PFSK-1 (cell line): ENCODE measurements around the gene NET1.

ENCODE experiments used
- FOXP2 ChIP-seq: optimal IDR thresholded peaks from 2 replicates; pipeline ENCODE3; 2011; ENCODE audit warnings: borderline replicate concordance, control low read depth, inconsistent platforms; ENCODE audit not compliant: insufficient read depth; ENCODE audit errors: extremely low read length, extremely low read depth
- POLR2AphosphoS5 ChIP-seq: IDR thresholded peaks from 2 replicates; pipeline ENCODE4 v1.6.1; 2012; ENCODE audit warnings: low read depth, mild to moderate bottlenecking, control low read depth, low read length, moderate library complexity
- REST ChIP-seq, 2 experiments: IDR thresholded peaks; 2 replicates each; pipeline versions ENCODE4 v1.6.1 to v1.8.0; 2011 to 2012; ENCODE audit warnings: low read depth in 2 of 2, low read length in 2 of 2, control low read depth in 1 of 2, inconsistent platforms in 1 of 2, mild to moderate bottlenecking in 1 of 2, moderate library complexity in 1 of 2; ENCODE audit not compliant: insufficient read depth in 1 of 2
- SIN3A ChIP-seq: IDR thresholded peaks from 2 replicates; pipeline ENCODE4 v1.6.1; 2012; ENCODE audit warnings: mild to moderate bottlenecking, low read length, moderate library complexity, borderline replicate concordance; ENCODE audit not compliant: insufficient read depth
- TAF1 ChIP-seq: IDR thresholded peaks from 2 replicates; pipeline ENCODE4 v1.6.1; 2012; ENCODE audit warnings: low read length, control low read depth, borderline replicate concordance; ENCODE audit not compliant: insufficient read depth

The NET1 gene

GRCh38 chr10:5477948-5478693, 65.8 kb downstream of the NET1 start:
- TF ChIP-seq REST (IDR thresholded peaks at IDR 0.05; ENCODE audit: insufficient read depth in 1 of 2, low read depth in 2 of 2, low read length in 2 of 2) (no peak), FOXP2 (no peak), SIN3A (no peak), TAF1 (no peak), POLR2AphosphoS5 (no peak)

GRCh38 chr10:5478694-5479305, 66.4 kb downstream of the NET1 start:
- TF ChIP-seq FOXP2 (no peak), REST (IDR thresholded peaks at IDR 0.05; ENCODE audit: insufficient read depth in 1 of 2, low read depth in 2 of 2, low read length in 2 of 2) (no peak), TAF1 (no peak), SIN3A (no peak), POLR2AphosphoS5 (no peak)

- TF ChIP-seq FOXP2 (no peak), TAF1 (no peak), POLR2AphosphoS5 (no peak), SIN3A (no peak), REST (IDR thresholded peaks at IDR 0.05; ENCODE audit: insufficient read depth in 1 of 2, low read depth in 2 of 2, low read length in 2 of 2) (no peak)
Observed at GRCh38 chr10:5479481-5480161, 67.3 kb downstream of the NET1 start.

GRCh38 chr10:5480162-5480941, 68.0 kb downstream of the NET1 start:
- TF ChIP-seq REST (IDR thresholded peaks at IDR 0.05; ENCODE audit: insufficient read depth in 1 of 2, low read depth in 2 of 2, low read length in 2 of 2): no peak
- no peak for TF ChIP-seq TAF1
- TF ChIP-seq FOXP2: no peak
- TF ChIP-seq SIN3A: no peak
- no peak for TF ChIP-seq POLR2AphosphoS5
